Measurements from ENCODE around the gene SCFD2. TPM values are rescaled to one million over a fixed set of nuclear protein-coding genes. Genes with fewer than 3 reads are reported as not detected.

The SCFD2 gene
- total and polyA plus RNA-seq, 12 donors, result 2.9 to 15.0 (median 9.7) TPM

- DNase-seq, result no peak
- Histone ChIP-seq H3K27ac (no peak overlapping the region), H3K4me1 (peaks cover 0 to 24% (median 3%) of the 10 kb centered on the region in 9 donors), H3K36me3 (no peaks in the 10 kb centered on the region), H3K4me3 (no peak overlapping the region), H3K9me3 (no peaks in the 10 kb centered on the region), H3K27me3 (no peaks in the 10 kb centered on the region)
- intact Hi-C loops (cut with DNase I), result loop anchor here in 4 of 10 donors (10.0 kb wide), 2 partner anchors 76 to 86 kb away; partner anchors contain the start of gene RASL11B (in 2 of the 4)
- TF ChIP-seq CTCF (IDR thresholded peaks at IDR 0.05), result no peak
- no peak for ATAC-seq
- 86 to 89% methylated on average over 3 of the region's 3 CpGs for WGBS, 2 donors
Measured at GRCh38 chr4:52951016-52951415, 414.8 kb downstream of the SCFD2 start.

GRCh38 chr4:52950226-52950625, 415.6 kb downstream of the SCFD2 start:
- H3K4me3 ChIP-seq, result no peak overlapping the region
- H3K4me1 ChIP-seq, result peaks cover 0 to 28% (median 5%) of the 10 kb centered on the region in 9 donors
- intact Hi-C loops (cut with DNase I), result loop anchor here in 4 of 10 donors (10.0 kb wide), 2 partner anchors 75 to 85 kb away; partner anchors contain the start of gene RASL11B (in 2 of the 4)
- H3K27me3 ChIP-seq, result no peaks in the 10 kb centered on the region
- WGBS, 2 donors, result 95 to 97% methylated on average over 3 of the region's 3 CpGs
- DNase-seq (no peak), ATAC-seq (no peak)
- no peak overlapping the region for H3K27ac ChIP-seq
- no peaks in the 10 kb centered on the region for H3K9me3 ChIP-seq
- no peak for TF ChIP-seq CTCF (IDR thresholded peaks at IDR 0.05)
- no peaks in the 10 kb centered on the region for H3K36me3 ChIP-seq

- no peaks in the 10 kb centered on the region for H3K27me3 ChIP-seq
- 79 to 80% methylated on average over 4 of the region's 4 CpGs for WGBS, 2 donors
- no peak for DNase-seq
- TF ChIP-seq CTCF (IDR thresholded peaks at IDR 0.05), result no peak
- no peak overlapping the region for H3K4me3 ChIP-seq
- no peaks in the 10 kb centered on the region for H3K36me3 ChIP-seq
- no peaks in the 10 kb centered on the region for H3K9me3 ChIP-seq
- intact Hi-C loops (cut with DNase I), result no loop called here
- peaks cover 0 to 28% (median 5%) of the 10 kb centered on the region in 9 donors for H3K4me1 ChIP-seq
- no peak overlapping the region for H3K27ac ChIP-seq
- ATAC-seq, result no peak
Measured at GRCh38 chr4:52949336-52949735, 416.5 kb downstream of the SCFD2 start.

- intact Hi-C loops (cut with DNase I), result no loop called here
- Histone ChIP-seq H3K4me3 (no peak overlapping the region), H3K36me3 (no peaks in the 10 kb centered on the region), H3K9me3 (no peaks in the 10 kb centered on the region), H3K27ac (peak overlapping the region in 4 of 10 donors; percentile 58 to 83 (median 73)), H3K4me1 (peaks cover 0 to 30% (median 9%) of the 10 kb centered on the region in 9 donors), H3K27me3 (no peaks in the 10 kb centered on the region)
- ATAC-seq, result peak in 1 of 8 donors; percentile 23
- no peak for TF ChIP-seq CTCF (IDR thresholded peaks at IDR 0.05)
- no peak for DNase-seq
- 59 to 79% methylated on average over 5 of the region's 5 CpGs for WGBS, 2 donors
Measured at GRCh38 chr4:52948057-52948423, 417.8 kb downstream of the SCFD2 start.

All from heart right ventricle (tissue), 16 donors.